Measurements from ENCODE around the gene TOM1L2. TPM values are rescaled to one million over a fixed set of nuclear protein-coding genes. Genes with fewer than 3 reads are reported as not detected.

Gene TOM1L2
- total RNA-seq, 1 experiment from 2014 or later = 24.1 TPM

GRCh38 chr17:17834974-17835373, 137.2 kb downstream of the TOM1L2 start:
- H3K27me3 ChIP-seq (ENCODE audit: insufficient read depth, low read length) = no peaks in the 10 kb centered on the region
- ATAC-seq (no peak), DNase-seq (ENCODE audit: low read depth, low spot score) (no peak)
- intact Hi-C loops (cut with micrococcal nuclease) = loop anchor here (10.0 kb wide), 1 partner anchor 150 kb away; the partner anchor contains the start of gene RAI1
- H3K9ac ChIP-seq (ENCODE audit: low read length) = peak overlapping the region; percentile 99
- H3K79me2 ChIP-seq (ENCODE audit: insufficient read depth, low read length) = peaks cover 77% of the 10 kb centered on the region
- no peak overlapping the region for H2AFZ ChIP-seq (ENCODE audit: low read depth, low read length, poor library complexity, severe bottlenecking)
- peaks cover 58 to 83% of the 10 kb centered on the region in 2 experiments for H3K4me1 ChIP-seq (ENCODE audit: control insufficient read depth in 1 of 2, insufficient read depth in 2 of 2, low read length in 2 of 2)
- ChIA-PET CTCF (interaction anchor here (1.4 to 2.1 kb wide), 2 partner anchors 10 to 23 kb away, joined by 3 to 8 read pairs; no protein-coding TSS in a partner anchor), POLR2A (no interaction called here), RAD21 (ENCODE audit: low non-redundant PET in 1 of 2, low total read pairs in 2 of 2, uncharacterized antibody in 2 of 2, unreplicated experiment in 2 of 2) (no interaction called here)
- H3K36me3 ChIP-seq (ENCODE audit: control insufficient read depth in 1 of 2, insufficient read depth in 2 of 2, low read length in 2 of 2) = peaks cover 3 to 39% of the 10 kb centered on the region in 2 experiments; a peak in 2 of 4 replicates
- peak overlapping the region; percentile 78 to 84 for H3K4me3 ChIP-seq (replicated peaks in 1 of 2; ENCODE audit: low read depth in 1 of 2, low read length in 2 of 2)
- H3K27ac ChIP-seq (ENCODE audit: low read depth, low read length) = peak overlapping the region; percentile 98
- H3K9me2 ChIP-seq (ENCODE audit: insufficient read depth) = no peaks in the 10 kb centered on the region
- no TSS peak for BruUV-seq (replicated peaks)
- TF ChIP-seq YY1 (IDR thresholded peaks at IDR 0.05; ENCODE audit: extremely low read depth, insufficient replicate concordance, low read depth, low read length) (no peak), EZH2phosphoT487 (IDR thresholded peaks at IDR 0.05; ENCODE audit: borderline replicate concordance) (no peak), ZFX (IDR thresholded peaks at IDR 0.05) (no peak), CTCF (IDR thresholded peaks at IDR 0.05 in 2 of 3, conservative IDR thresholded peaks at IDR 0.05 in 1 of 3; ENCODE audit: borderline replicate concordance in 1 of 3, insufficient read depth in 1 of 3, low read depth in 2 of 3, low read length in 2 of 3) (no peak), SRF (IDR thresholded peaks at IDR 0.05; ENCODE audit: low read depth) (no peak), ATF3 (IDR thresholded peaks at IDR 0.05) (no peak)
- no peaks in the 10 kb centered on the region for H3K9me3 ChIP-seq (ENCODE audit: control insufficient read depth in 1 of 2, insufficient read depth in 1 of 2, low read depth in 1 of 2, low read length in 2 of 2)
- H3K4me2 ChIP-seq (ENCODE audit: low read length) = peak overlapping the region; percentile 88
- no peaks in the 10 kb centered on the region for H4K20me1 ChIP-seq (ENCODE audit: insufficient read depth)
